ENCODE data around the gene AQP10. TPM values are rescaled to one million over a fixed set of nuclear protein-coding genes. Genes with fewer than 3 reads are reported as not detected.

Gene AQP10
- total and polyA plus RNA-seq, 9 of the 15 experiments (the other 6 are each of a cell fraction or from before 2014, with no cell fraction given), result 0.37 to 9.7 (median 1.9) TPM

- TF ChIP-seq KAT2B (IDR thresholded peaks at IDR 0.05; ENCODE audit: low read depth, low read length) (no peak), ZNF707 (CRISPR knock-in tag; conservative IDR thresholded peaks at IDR 0.05) (no peak), KLF6 (CRISPR knock-in tag; IDR thresholded peaks at IDR 0.05; ENCODE audit: borderline replicate concordance) (peak; percentile 25; the same call in 1 of the 2 replicates), ERF (CRISPR knock-in tag; IDR thresholded peaks at IDR 0.05) (no peak), MAFG (tag; conservative IDR thresholded peaks at IDR 0.05) (no peak), HNRNPLL (IDR thresholded peaks at IDR 0.05; ENCODE audit: low read depth, low read length, poor library complexity, severe bottlenecking) (no peak), BRCA1 (IDR thresholded peaks at IDR 0.05) (no peak), BRCA1 (CRISPR knock-in tag; IDR thresholded peaks at IDR 0.05) (no peak), ZNF41 (CRISPR knock-in tag; conservative IDR thresholded peaks at IDR 0.05) (no peak), SAFB2 (IDR thresholded peaks at IDR 0.05; ENCODE audit: borderline replicate concordance, low read depth, low read length, severe bottlenecking) (no peak), ZNF507 (tag; conservative IDR thresholded peaks at IDR 0.05) (no peak), RBM39 (optimal IDR thresholded peaks at IDR 0.05; ENCODE audit: low read depth, low read length) (no peak), NBN (IDR thresholded peaks at IDR 0.05; ENCODE audit: low read depth) (peak; percentile 83; the same call in 1 of the 2 replicates), HOXB6 (CRISPR knock-in tag; IDR thresholded peaks at IDR 0.05; ENCODE audit: borderline replicate concordance) (no peak), TCF7 (IDR thresholded peaks at IDR 0.05; ENCODE audit: borderline replicate concordance) (no peak), NFE2L1 (tag; IDR thresholded peaks at IDR 0.05; ENCODE audit: borderline replicate concordance, low read depth) (no peak), RBM14 (IDR thresholded peaks at IDR 0.05; ENCODE audit: borderline replicate concordance, insufficient read depth, low read depth, low read length) (no peak), ZNF263 (CRISPR knock-in tag; IDR thresholded peaks at IDR 0.05; ENCODE audit: borderline replicate concordance) (no peak), ZNF165 (CRISPR knock-in tag; IDR thresholded peaks at IDR 0.05; ENCODE audit: borderline replicate concordance) (no peak)
- TF ChIP-seq, protein P1, sequence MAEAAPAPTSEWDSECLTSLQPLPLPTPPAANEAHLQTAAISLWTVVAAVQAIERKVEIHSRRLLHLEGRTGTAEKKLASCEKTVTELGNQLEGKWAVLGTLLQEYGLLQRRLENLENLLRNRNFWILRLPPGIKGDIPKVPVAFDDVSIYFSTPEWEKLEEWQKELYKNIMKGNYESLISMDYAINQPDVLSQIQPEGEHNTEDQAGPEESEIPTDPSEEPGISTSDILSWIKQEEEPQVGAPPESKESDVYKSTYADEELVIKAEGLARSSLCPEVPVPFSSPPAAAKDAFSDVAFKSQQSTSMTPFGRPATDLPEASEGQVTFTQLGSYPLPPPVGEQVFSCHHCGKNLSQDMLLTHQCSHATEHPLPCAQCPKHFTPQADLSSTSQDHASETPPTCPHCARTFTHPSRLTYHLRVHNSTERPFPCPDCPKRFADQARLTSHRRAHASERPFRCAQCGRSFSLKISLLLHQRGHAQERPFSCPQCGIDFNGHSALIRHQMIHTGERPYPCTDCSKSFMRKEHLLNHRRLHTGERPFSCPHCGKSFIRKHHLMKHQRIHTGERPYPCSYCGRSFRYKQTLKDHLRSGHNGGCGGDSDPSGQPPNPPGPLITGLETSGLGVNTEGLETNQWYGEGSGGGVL (CRISPR knock-in tag; IDR thresholded peaks at IDR 0.05), result no peak
- TF ChIP-seq, protein P2, sequence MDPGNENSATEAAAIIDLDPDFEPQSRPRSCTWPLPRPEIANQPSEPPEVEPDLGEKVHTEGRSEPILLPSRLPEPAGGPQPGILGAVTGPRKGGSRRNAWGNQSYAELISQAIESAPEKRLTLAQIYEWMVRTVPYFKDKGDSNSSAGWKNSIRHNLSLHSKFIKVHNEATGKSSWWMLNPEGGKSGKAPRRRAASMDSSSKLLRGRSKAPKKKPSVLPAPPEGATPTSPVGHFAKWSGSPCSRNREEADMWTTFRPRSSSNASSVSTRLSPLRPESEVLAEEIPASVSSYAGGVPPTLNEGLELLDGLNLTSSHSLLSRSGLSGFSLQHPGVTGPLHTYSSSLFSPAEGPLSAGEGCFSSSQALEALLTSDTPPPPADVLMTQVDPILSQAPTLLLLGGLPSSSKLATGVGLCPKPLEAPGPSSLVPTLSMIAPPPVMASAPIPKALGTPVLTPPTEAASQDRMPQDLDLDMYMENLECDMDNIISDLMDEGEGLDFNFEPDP (CRISPR knock-in tag; IDR thresholded peaks at IDR 0.05), result no peak
- TF ChIP-seq, protein P3, sequence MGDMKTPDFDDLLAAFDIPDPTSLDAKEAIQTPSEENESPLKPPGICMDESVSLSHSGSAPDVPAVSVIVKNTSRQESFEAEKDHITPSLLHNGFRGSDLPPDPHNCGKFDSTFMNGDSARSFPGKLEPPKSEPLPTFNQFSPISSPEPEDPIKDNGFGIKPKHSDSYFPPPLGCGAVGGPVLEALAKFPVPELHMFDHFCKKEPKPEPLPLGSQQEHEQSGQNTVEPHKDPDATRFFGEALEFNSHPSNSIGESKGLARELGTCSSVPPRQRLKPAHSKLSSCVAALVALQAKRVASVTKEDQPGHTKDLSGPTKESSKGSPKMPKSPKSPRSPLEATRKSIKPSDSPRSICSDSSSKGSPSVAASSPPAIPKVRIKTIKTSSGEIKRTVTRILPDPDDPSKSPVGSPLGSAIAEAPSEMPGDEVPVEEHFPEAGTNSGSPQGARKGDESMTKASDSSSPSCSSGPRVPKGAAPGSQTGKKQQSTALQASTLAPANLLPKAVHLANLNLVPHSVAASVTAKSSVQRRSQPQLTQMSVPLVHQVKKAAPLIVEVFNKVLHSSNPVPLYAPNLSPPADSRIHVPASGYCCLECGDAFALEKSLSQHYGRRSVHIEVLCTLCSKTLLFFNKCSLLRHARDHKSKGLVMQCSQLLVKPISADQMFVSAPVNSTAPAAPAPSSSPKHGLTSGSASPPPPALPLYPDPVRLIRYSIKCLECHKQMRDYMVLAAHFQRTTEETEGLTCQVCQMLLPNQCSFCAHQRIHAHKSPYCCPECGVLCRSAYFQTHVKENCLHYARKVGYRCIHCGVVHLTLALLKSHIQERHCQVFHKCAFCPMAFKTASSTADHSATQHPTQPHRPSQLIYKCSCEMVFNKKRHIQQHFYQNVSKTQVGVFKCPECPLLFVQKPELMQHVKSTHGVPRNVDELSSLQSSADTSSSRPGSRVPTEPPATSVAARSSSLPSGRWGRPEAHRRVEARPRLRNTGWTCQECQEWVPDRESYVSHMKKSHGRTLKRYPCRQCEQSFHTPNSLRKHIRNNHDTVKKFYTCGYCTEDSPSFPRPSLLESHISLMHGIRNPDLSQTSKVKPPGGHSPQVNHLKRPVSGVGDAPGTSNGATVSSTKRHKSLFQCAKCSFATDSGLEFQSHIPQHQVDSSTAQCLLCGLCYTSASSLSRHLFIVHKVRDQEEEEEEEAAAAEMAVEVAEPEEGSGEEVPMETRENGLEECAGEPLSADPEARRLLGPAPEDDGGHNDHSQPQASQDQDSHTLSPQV (IDR thresholded peaks at IDR 0.05), result peak; percentile 71
Measured at GRCh38 chr1:154320882-154321608, at the start of gene AQP10 (continued).
